Panc1 (cell line): ENCODE measurements around the gene MEGF11.

Source experiments
- POLR2AphosphoS5 ChIP-seq: IDR thresholded peaks from 2 replicates; pipeline ENCODE4 v1.6.1; 2012; ENCODE audit warnings: mild to moderate bottlenecking, low read depth, low read length, moderate library complexity
- TF ChIP-seq, protein P1 (sequence below): fragments of 450-650 bp; IDR thresholded peaks from 2 replicates; pipeline ENCODE4 v1.5.1; 2017; ENCODE audit warnings: mild to moderate bottlenecking

DNA sequence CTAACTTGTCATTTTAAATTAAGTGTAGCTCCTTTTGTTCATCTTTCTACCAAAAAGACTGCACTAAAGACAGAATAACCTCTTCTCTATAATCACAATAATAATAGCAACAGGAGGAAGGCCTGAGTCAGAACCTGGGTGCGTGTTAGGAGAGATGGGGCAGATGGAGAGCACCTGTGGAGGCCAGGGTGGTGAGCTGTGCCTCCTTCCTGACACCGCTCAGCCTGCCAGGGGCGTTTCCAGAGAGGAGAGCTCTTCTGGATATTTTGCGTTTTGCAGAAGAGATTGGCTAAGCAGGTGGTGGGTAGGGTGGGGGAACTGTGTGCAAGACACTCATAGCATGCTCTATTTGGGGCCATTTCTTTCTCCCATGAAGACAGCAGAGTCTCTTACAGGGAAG lies 83.5 kb downstream of the MEGF11 start:
- TF ChIP-seq, protein P1, sequence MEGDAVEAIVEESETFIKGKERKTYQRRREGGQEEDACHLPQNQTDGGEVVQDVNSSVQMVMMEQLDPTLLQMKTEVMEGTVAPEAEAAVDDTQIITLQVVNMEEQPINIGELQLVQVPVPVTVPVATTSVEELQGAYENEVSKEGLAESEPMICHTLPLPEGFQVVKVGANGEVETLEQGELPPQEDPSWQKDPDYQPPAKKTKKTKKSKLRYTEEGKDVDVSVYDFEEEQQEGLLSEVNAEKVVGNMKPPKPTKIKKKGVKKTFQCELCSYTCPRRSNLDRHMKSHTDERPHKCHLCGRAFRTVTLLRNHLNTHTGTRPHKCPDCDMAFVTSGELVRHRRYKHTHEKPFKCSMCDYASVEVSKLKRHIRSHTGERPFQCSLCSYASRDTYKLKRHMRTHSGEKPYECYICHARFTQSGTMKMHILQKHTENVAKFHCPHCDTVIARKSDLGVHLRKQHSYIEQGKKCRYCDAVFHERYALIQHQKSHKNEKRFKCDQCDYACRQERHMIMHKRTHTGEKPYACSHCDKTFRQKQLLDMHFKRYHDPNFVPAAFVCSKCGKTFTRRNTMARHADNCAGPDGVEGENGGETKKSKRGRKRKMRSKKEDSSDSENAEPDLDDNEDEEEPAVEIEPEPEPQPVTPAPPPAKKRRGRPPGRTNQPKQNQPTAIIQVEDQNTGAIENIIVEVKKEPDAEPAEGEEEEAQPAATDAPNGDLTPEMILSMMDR: no peak
- no peak for TF ChIP-seq POLR2AphosphoS5
